Activated CD8-positive, alpha-beta memory T cell treated with anti-CD3 and anti-CD28 coated beads, Interleukin-2, amount 10 ng/mL, durations not matched to agents 7 days and 5 days (primary cell): ENCODE data around the gene HLA-DQA2. TPM values are rescaled to one million over a fixed set of nuclear protein-coding genes. Genes with fewer than 3 reads are reported as not detected.
"Not testable (repeated sequence)": the region's sequence is repeated elsewhere in the genome, so short reads cannot be mapped to it uniquely, and the experiment has no call there.

Experiments
- ATAC-seq: fragments of 150-1000 bp; cut with Tn5 transposase; one replicate; pipeline ENCODE4 v1.10.0; 2021; ENCODE audit warnings: moderate library complexity
- CTCF ChIA-PET: fragments of 350-600 bp; sonication (Branson Sonifier 250); formaldehyde crosslinking; loops from one replicate; lab custom pipeline; 2021; ENCODE audit warnings: antibody characterized with exemption; lab: Charles Lee
- DNase-seq: peaks from one replicate; pipeline ENCODE4 v3.0.0-alpha.2; 2020
- H3K27ac Mint-ChIP-seq: one replicate; pipeline ENCODE4 v1.8.0; 2021; ENCODE audit warnings: mild to moderate bottlenecking, mixed read lengths
- H3K27me3 Mint-ChIP-seq: one replicate; pipeline ENCODE4 v1.8.0; 2021; ENCODE audit warnings: mixed read lengths
- H3K36me3 Mint-ChIP-seq: one replicate; pipeline ENCODE4 v1.8.0; 2021; ENCODE audit warnings: mild to moderate bottlenecking, mixed read lengths
- H3K4me1 Mint-ChIP-seq: one replicate; pipeline ENCODE4 v1.8.0; 2021; ENCODE audit warnings: mixed read lengths
- H3K4me3 Mint-ChIP-seq: one replicate; pipeline ENCODE4 v1.8.0; 2021; ENCODE audit warnings: mild to moderate bottlenecking, moderate library complexity, mixed read lengths
- H3K9me3 Mint-ChIP-seq: one replicate; pipeline ENCODE4 v1.8.0; 2022; ENCODE audit warnings: low read depth, mixed read lengths
- total RNA-seq, 2 experiments: library from RNA; stranded (reverse); gene quantifications; one replicate each; pipeline ENCODE4 v1.2.3, GENCODE V29; 2021

HLA-DQA2 gene
- 10 to 100 TPM in 1 of 2 experiments, 1 to 10 TPM in 1; 4.9 to 11.6 TPM for total RNA-seq

DNA sequence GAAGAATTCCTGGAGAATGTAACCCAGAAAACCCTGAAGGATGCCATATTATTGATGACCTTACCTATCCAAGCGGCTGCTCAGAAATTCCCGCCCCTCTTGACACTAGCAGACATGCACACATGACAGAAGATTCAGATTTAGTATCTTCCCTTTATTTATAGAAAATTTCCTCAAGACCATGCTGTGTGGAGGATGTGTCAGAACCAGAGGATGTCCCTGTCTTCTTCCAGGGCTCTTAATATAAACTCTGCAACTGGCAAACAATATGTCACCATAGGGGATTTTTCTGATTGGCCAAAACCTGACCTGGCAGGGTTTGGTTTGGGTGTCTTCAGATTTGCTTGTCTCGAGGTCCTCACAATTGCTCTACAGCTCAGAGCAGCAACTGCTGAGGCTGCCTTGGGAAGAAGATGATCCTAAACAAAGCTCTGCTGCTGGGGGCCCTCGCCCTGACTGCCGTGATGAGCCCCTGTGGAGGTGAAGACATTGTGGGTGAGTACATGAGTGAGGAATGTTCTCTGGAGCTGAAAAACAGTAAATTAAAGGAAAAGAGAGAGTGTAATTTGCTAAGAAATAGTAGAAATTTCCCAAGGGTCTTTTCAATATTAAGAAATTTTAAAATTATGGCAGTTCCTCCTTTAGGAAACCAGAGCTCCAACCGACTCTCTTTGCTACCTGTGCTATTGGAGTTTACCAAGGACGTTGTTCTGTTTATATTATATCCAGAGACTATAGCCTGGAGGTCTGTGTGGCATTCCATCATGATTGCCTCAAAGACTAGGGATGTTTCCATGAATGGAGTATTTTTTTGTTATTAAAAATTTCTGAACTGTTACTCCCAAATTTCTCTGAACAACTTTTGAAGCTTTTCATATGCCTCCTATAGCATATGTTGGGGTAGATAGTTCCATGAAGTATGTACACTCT is at the start of gene HLA-DQA2:
TSS of gene HLA-DQA2 (plus strand) at position 361 of the 930 bp plus-strand sequence. CDS start at position 414, 53 bp downstream.
- Mint-ChIP-seq H3K4me1 (peaks cover 15% of the 10 kb centered on the region), H3K36me3 (no peaks in the 10 kb centered on the region), H3K27me3 (peaks cover 54% of the 10 kb centered on the region), H3K9me3 (no peaks in the 10 kb centered on the region), H3K27ac (no peak within 1 kb of the TSS), H3K4me3 (no peak within 1 kb of the TSS)
- ATAC-seq (no peak), DNase-seq (no peak)
- CTCF ChIA-PET, result no interaction called here

DNA sequence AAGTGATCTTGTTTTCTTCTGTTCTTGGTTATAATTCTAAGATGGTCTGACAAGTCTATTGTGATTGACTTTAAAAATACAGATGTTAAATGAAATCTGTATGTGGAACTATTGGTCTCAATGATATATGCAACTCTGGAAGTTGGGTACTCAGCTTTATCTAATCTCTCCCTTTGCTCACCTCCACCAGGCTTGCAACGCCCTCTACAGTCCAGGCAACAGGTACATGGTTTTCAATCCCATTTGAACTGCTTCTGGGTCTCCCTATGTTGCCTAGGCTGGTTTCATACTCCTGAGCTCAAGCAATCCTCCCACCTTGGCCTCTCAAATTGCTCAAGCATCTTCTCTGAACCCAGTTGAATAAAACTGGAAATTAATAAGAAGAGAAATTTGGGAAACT is 49.2 kb upstream of the HLA-DQA2 start:
- Mint-ChIP-seq H3K36me3 (no peaks in the 10 kb centered on the region), H3K4me3 (no peak overlapping the region), H3K27me3 (peaks cover 55% of the 10 kb centered on the region), H3K27ac (no peak overlapping the region), H3K9me3 (no peaks in the 10 kb centered on the region), H3K4me1 (peaks cover 18% of the 10 kb centered on the region)
- ATAC-seq, result peak; percentile 90
- peak; percentile 85 for DNase-seq
- CTCF ChIA-PET, result interaction anchor here (0.8 to 4.1 kb wide), 28 partner anchors 9 to 446 kb away, joined by 3 to 46 read pairs (median 6); partner anchors contain the start of genes HLA-DQB1, HLA-DRA, TAP1 and TAP2

DNA sequence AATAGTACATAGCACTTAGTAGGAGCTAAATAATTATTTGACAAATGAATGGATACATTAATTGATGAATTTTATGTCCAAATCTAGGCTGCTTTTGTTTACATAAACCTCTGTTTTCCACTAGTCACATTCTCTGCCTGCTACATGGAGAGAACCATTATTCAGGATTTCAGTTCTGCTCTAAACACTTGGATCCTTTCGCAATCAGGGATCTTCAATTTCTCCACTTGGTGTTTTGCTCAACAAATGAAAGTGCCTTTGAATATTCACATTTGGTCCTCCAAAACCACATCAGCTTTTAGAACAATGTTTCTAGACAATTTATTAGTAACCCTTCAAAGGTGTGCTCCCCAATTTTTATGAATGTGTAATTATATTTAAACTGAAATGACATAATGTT is 44.2 kb upstream of the HLA-DQA2 start:
- CTCF ChIA-PET, result no interaction called here
- Mint-ChIP-seq H3K9me3 (no peaks in the 10 kb centered on the region), H3K4me1 (peaks cover 5% of the 10 kb centered on the region), H3K27me3 (peaks cover 83% of the 10 kb centered on the region), H3K36me3 (no peaks in the 10 kb centered on the region), H3K4me3 (no peak overlapping the region), H3K27ac (no peak overlapping the region)
- ATAC-seq (no peak), DNase-seq (no peak)

DNA sequence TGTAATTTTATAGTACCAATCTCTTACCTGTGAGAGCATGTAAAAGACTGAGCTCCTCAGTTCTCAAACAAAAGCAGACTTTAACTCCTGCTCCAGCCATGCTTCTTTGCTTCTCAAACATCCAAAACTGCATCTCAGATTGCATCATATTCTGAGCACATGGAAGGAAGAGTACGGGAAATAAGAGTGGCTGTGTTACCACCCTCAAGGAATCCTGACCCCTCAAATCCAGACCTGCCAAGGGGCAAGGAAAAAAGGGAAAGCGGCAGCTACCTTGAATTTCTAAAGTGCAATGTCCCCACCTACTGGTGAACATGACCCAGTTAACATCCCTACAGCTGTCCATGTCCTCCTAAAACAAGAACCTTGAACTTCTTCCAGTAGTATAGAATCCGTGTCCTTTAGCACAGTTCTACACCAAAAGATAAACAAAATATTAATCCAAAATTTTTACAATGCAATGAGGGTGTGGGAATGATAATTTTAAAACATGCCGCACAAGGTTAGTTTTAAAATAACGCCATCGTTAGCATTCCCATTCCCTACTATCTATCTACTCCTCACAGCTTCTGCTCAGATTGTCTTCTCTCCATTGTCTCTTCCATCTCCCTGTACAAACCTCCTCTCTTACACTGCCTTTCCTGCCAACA is 40.7 kb upstream of the HLA-DQA2 start:
- DNase-seq (no peak), ATAC-seq (peak; percentile 70)
- H3K4me1 Mint-ChIP-seq, result peaks cover 5% of the 10 kb centered on the region
- no peak overlapping the region for H3K27ac Mint-ChIP-seq
- H3K9me3 Mint-ChIP-seq, result no peaks in the 10 kb centered on the region
- H3K27me3 Mint-ChIP-seq, result peaks cover 74% of the 10 kb centered on the region
- no peaks in the 10 kb centered on the region for H3K36me3 Mint-ChIP-seq
- CTCF ChIA-PET, result interaction anchor here (0.8 to 4.5 kb wide), 28 partner anchors 8 to 303 kb away, joined by 3 to 72 read pairs (median 6); partner anchors contain the start of gene HLA-DRA
- no peak overlapping the region for H3K4me3 Mint-ChIP-seq

DNA sequence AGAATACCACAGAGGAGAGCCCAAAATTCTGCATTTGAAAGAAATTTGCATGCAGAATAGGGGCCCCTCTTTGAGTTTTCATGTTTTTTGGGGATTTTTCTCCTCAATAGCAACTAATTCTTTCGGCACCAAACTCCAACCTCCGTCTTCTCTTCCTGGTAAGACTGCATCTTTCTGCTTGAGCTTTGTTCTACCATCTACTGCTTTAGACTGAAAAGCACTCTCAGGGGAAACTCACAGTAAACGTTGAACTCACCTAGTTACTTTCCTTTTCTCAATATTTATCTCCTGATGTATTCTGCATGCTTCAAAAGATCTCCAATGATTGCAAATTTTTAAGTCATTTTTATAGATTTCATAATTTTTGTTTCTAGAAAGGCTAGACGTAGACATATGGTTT is 37.8 kb upstream of the HLA-DQA2 start:
- H3K4me1 Mint-ChIP-seq, result peaks cover 5% of the 10 kb centered on the region
- peaks cover 56% of the 10 kb centered on the region for H3K27me3 Mint-ChIP-seq
- CTCF ChIA-PET, result interaction anchor here (1.4 to 4.5 kb wide), 3 partner anchors 11 to 289 kb away, joined by 6 to 72 read pairs (median 39); no protein-coding TSS in a partner anchor
- H3K4me3 Mint-ChIP-seq, result no peak overlapping the region
- no peak for DNase-seq
- H3K9me3 Mint-ChIP-seq, result no peaks in the 10 kb centered on the region
- no peaks in the 10 kb centered on the region for H3K36me3 Mint-ChIP-seq
- ATAC-seq, result no peak
- H3K27ac Mint-ChIP-seq, result no peak overlapping the region

DNA sequence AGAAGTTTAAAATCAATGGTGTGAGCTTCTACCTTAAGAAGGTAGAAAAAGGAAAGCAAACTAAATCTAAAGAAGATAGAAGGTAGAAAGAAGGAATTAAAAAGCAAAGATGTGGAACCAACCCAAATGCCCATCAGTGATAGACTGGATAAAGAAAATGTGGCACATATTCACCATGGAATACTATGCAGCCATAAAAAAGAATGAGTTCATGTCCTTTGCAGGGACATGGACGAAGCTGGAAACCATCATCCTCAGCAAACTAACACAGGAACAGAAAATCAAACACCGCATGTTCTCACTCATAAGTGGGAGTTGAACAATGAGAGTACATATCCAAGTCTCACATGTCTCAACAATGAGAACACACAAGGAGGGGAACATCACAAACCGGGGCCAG is 36.0 kb upstream of the HLA-DQA2 start:
- ATAC-seq, H3K9me3 Mint-ChIP-seq, H3K36me3 Mint-ChIP-seq, H3K4me1 Mint-ChIP-seq, CTCF ChIA-PET, H3K27ac Mint-ChIP-seq, H3K4me3 Mint-ChIP-seq, DNase-seq: not testable (repeated sequence)
- H3K27me3 Mint-ChIP-seq, result peaks cover 47% of the 10 kb centered on the region

DNA sequence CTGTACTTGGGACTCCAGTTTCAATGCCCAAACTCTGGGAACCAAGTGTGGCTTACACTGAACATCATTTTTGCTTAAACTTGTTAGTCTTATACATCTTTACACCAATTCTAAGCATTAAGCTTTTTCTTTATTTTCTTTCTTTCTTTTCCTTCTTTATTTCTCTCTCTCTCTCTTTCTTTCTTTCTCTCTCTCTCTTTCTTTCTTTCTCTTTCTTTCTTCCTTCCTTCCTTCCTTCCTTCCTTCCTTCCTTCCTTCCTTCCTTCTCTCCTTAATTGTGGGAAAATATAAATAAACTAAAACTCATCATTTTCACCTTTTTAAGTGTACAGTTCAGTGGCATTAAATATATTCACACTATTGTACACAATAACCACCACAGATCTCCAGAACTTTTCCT is 31.6 kb upstream of the HLA-DQA2 start:
- peaks cover 18% of the 10 kb centered on the region for H3K27me3 Mint-ChIP-seq
- CTCF ChIA-PET, result no interaction called here
- DNase-seq (no peak), ATAC-seq (no peak)
- no peaks in the 10 kb centered on the region for H3K9me3 Mint-ChIP-seq
- H3K4me3 Mint-ChIP-seq, result no peak overlapping the region
- no peaks in the 10 kb centered on the region for H3K36me3 Mint-ChIP-seq
- H3K27ac Mint-ChIP-seq, result no peak overlapping the region
- H3K4me1 Mint-ChIP-seq, result peaks cover 2% of the 10 kb centered on the region

DNA sequence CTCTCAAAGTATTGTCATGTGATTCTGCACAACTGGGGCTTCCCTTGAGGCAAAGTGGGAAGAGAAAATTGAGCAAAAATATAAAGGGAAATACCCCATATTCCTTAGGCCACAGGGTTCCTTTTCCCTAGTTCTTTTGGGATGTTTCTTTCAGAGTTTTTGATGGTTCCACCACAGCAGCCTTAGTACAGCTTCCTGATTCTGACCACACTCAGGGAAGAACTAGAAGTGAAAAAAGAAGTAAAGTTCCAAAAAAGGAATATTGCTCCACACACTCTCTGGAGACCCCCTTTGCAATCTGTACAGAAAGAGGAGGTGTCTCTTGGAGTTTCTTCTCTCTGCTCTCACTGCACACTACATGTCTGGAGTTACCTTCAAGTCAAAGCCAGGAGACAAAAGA is 27.9 kb upstream of the HLA-DQA2 start:
- DNase-seq, result no peak
- ATAC-seq, result no peak
- no peak overlapping the region for H3K4me3 Mint-ChIP-seq
- CTCF ChIA-PET, result interaction anchor here (1.0 to 2.0 kb wide), 4 partner anchors 11 to 300 kb away, joined by 5 to 9 read pairs (median 6); no protein-coding TSS in a partner anchor
- peaks cover 2% of the 10 kb centered on the region for H3K4me1 Mint-ChIP-seq
- no peak overlapping the region for H3K27ac Mint-ChIP-seq
- H3K36me3 Mint-ChIP-seq, result no peaks in the 10 kb centered on the region
- peaks cover 17% of the 10 kb centered on the region for H3K27me3 Mint-ChIP-seq
- H3K9me3 Mint-ChIP-seq, result no peaks in the 10 kb centered on the region

DNA sequence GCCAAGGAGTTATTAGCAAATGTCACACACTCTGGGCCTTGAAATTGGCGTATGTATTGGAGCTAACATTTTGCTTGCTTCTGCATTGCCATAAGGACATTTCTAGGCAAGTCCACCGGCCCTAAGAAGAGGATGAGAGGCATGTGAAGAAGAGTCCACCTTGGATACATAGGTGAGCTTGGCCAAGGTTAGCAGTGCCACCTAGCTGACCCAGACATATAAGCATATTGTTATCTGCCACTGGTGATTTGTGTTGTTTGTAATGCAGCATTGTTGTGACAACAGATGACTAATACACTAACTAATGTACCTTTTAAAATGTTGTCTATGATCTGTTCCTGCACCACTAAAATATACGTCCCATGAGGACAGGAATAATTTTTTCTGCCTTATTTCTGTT is 24.8 kb upstream of the HLA-DQA2 start:
- Mint-ChIP-seq H3K4me3 (no peak overlapping the region), H3K9me3 (no peaks in the 10 kb centered on the region), H3K27ac (no peak overlapping the region), H3K27me3 (peaks cover 39% of the 10 kb centered on the region), H3K4me1 (peaks cover 6% of the 10 kb centered on the region), H3K36me3 (no peaks in the 10 kb centered on the region)
- CTCF ChIA-PET, result interaction anchor here (0.5 to 1.3 kb wide), 2 partner anchors 11 to 303 kb away, joined by 3 read pairs; no protein-coding TSS in a partner anchor
- ATAC-seq (no peak), DNase-seq (no peak)

DNA sequence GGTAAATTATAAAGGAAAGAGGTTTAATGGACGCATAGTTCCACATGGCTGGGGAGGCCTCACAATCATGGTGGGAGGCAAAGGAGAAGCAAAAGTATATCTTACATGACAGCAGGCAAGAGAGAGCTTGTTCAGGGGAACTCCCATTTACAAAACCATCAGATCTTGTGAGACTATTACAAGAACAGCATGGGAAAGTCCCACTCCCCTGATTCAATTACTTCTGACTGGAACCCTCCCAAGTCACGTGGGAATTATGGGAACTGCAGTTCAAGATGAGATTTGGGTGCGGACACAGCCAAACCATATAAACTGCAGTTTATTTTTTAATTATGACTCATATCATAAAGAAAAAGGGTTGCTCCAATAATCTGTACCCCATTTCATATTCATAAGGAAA is 22.3 kb upstream of the HLA-DQA2 start:
- H3K27ac Mint-ChIP-seq, result no peak overlapping the region
- H3K4me1 Mint-ChIP-seq, result peaks cover 6% of the 10 kb centered on the region
- CTCF ChIA-PET, result no interaction called here
- no peak for DNase-seq
- H3K4me3 Mint-ChIP-seq, result no peak overlapping the region
- no peaks in the 10 kb centered on the region for H3K36me3 Mint-ChIP-seq
- no peak for ATAC-seq
- no peaks in the 10 kb centered on the region for H3K9me3 Mint-ChIP-seq
- peaks cover 48% of the 10 kb centered on the region for H3K27me3 Mint-ChIP-seq

DNA sequence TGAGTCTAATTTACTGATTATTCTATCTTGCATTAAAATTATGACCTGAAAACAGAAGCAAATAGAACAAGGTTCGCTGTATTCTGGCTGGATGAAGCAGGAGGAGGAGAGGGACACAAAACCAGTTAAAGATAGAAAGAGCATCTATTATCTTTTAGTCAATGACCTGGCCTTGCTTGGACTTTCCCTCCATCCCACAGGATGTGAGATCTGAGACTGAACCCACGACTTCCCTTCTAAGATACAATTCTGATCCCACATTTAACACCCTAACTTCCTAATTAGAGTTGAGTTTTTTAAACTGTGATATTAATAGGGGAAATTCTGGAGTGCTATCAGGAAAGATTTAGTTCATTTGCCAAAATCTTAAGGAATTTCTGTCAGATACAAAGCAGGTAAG is 3.1 kb upstream of the HLA-DQA2 start:
- Mint-ChIP-seq H3K36me3 (no peaks in the 10 kb centered on the region), H3K9me3 (no peaks in the 10 kb centered on the region), H3K4me3 (no peak overlapping the region), H3K27me3 (peaks cover 48% of the 10 kb centered on the region), H3K27ac (no peak overlapping the region), H3K4me1 (peaks cover 9% of the 10 kb centered on the region)
- no peak for ATAC-seq
- DNase-seq, result no peak
- CTCF ChIA-PET, result interaction anchor here (0.9 kb wide), 1 partner anchor 336 kb away, joined by 3 read pairs; no protein-coding TSS in a partner anchor

DNA sequence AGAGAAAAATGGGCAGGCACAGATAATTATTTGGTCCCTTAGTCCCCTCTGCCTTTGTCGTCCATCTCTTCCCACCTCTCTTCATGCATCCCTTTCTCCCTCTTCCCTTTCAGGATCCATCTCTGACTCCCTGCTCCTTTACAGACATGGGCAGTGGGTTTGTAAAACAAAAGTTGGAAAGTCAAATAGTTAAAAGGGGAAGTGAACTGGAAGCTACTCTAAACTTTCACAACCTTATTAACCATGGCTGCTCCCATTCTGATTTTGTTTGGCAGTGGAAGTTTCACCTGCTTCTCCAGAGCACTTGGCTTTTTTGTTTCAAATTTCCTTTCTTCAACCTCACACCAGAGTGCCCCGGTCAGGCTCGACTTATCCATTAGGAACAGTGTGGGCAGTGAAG is 1.2 kb downstream of the HLA-DQA2 start:
- peaks cover 59% of the 10 kb centered on the region for H3K27me3 Mint-ChIP-seq
- H3K9me3 Mint-ChIP-seq, result no peaks in the 10 kb centered on the region
- H3K4me1 Mint-ChIP-seq, result peaks cover 15% of the 10 kb centered on the region
- CTCF ChIA-PET, result interaction anchor here (1.3 kb wide), 1 partner anchor 42 kb away, joined by 3 read pairs; no protein-coding TSS in a partner anchor
- H3K36me3 Mint-ChIP-seq, result no peaks in the 10 kb centered on the region
- H3K27ac Mint-ChIP-seq, result no peak overlapping the region
- DNase-seq (no peak), ATAC-seq (no peak)
- H3K4me3 Mint-ChIP-seq, result no peak overlapping the region

DNA sequence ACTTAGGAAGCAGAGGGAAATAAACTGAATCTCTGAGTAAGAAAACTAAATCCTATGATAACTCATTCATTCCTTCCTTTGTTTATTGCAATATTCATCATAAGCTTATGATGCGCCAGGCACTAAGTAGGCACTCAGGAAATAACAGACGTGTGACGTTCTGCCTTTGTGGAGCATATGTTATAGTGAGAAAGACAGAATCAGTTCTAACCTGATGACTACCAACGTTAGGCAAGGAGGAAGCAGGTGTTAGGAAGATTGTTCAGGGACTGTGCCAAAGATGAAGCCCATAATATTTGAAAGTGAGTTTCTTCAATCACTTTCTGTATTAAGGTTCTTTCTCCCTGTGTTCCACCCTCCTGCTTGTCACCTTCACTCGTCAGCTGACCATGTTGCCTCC is 3.6 kb downstream of the HLA-DQA2 start:
- Mint-ChIP-seq H3K27ac (no peak overlapping the region), H3K4me1 (peaks cover 7% of the 10 kb centered on the region), H3K36me3 (no peaks in the 10 kb centered on the region), H3K4me3 (no peak overlapping the region), H3K9me3 (no peaks in the 10 kb centered on the region), H3K27me3 (peaks cover 57% of the 10 kb centered on the region)
- DNase-seq, result no peak
- CTCF ChIA-PET, result no interaction called here
- no peak for ATAC-seq
